GM18867 (cell line): Measurements from ENCODE around the gene UBE2K.
"Not testable (repeated sequence)": the region's sequence is repeated elsewhere in the genome, so short reads cannot be mapped to it uniquely, and the experiment has no call there.

Experiments
- ATAC-seq: cut with Tn5 transposase; IDR thresholded peaks from one replicate; pipeline ENCODE4 v1.9.1; 2021; ENCODE audit warnings: mild to moderate bottlenecking, moderate library complexity; ENCODE audit not compliant: unreplicated experiment

UBE2K gene

DNA sequence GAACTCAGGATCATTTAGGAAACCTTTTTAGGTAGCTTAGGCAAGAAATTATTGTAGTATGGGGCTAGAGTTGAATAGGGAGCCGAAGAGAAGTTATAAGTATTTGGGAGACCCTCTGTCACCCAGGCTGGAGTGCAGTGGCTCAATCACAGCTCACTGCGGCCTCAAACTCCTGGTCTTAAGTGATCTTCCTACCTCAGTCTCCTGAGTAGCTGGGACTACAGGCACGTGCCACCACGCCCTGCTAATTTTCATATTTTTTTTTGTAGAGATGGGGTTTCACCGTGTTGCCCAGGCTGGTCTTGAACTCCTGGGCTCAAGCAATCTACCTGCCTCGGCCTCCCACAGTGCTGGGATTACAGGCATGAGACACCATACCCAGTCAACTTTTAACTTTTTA, 23.3 kb downstream of the UBE2K start:
- not testable (repeated sequence) for ATAC-seq

DNA sequence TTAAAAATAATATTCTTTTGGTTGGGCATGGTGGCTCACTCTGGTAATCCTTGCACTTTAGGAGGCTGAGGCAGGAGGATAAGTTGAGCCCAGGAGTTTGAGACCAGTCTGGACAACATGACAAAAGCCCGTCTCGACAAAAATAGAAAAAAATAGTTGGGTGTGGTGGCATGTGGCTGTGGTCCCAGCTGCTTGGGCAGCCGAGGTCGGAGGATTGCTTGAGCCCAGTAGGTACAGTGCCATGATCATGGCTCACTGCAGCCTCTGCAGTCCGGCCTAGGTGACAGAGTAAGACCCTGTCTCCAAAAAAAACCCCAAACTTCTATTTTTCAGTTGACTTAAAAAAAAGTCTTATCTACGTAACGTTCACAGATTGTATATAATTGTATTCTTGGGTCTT, 23.9 kb downstream of the UBE2K start:
- ATAC-seq: no peak

DNA sequence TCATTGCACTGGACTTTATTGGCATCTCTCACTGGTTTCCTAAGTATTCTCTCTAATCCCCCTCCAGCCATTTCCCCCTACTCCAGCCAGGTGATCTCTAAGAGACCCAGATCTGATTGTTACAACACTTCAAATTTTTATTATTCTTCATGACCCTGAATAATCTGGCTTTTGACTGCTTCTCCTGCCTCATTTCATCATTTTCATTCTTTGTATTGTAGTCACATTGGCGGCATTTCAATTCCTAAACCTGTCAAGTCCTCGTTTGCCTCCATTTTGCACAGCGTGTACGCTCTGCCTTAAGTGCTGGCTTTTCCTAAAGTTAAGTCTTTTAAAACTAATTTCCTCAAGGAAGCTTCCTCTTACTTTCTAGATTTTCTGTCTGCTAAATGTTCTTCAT, 31.6 kb downstream of the UBE2K start:
- ATAC-seq: no peak

DNA sequence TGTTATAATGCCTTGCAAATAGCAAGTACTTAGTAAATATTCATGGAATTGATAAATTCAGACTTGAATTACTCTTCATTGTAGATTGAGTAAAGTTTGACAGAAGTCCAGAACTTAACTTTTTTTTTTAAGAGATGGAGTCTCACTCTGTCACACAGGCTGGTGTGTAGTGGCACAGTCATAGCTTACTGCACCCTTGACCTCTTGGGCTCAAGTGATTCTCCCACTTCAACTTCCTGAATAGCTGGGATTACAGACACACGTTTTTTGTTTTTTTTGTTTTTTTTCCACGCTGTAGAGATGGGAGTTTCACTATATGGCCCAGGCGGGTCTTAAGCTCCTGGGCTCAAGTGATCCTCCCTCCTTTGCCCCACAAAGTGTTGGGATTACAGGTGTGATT, 32.1 kb downstream of the UBE2K start:
- ATAC-seq: no peak

DNA sequence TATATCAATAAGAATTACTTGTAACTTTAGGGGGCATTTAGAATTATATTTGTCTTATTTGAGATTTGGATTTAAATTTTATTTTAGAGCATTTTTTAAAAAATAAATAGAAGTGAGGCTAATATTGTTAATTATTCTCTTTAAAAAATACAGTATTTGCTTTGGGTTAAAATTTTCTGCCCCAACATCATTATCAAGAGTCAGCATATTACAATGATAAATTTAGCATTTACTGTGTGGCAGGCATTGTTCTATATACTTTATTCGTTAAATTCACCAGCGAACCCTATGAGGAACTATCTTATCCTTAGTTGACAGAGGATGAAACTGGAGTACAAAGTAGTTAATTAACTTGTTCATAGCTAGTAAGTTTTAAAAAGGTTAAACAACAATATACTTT, 34.0 kb downstream of the UBE2K start:
- ATAC-seq: no peak

DNA sequence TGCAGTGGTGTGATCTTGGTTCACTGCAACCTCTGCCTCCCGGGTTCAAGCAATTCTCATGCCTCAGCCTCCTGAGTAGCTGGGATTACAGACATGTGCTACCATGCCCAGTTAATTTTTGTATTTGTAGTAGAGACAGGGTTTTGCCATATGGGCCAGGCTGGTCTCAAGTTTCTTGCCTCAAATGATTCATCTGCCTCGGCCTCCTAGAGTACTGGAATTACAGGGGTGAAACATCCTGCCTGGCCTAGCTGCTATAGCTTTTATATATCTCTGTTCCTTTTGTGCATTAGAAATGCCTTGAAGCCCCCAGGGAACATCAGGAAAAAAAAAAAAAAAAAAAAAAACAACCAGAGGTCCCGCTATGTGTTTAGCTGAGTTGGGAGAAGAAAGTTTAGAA, 34.8 kb downstream of the UBE2K start:
- no peak for ATAC-seq

DNA sequence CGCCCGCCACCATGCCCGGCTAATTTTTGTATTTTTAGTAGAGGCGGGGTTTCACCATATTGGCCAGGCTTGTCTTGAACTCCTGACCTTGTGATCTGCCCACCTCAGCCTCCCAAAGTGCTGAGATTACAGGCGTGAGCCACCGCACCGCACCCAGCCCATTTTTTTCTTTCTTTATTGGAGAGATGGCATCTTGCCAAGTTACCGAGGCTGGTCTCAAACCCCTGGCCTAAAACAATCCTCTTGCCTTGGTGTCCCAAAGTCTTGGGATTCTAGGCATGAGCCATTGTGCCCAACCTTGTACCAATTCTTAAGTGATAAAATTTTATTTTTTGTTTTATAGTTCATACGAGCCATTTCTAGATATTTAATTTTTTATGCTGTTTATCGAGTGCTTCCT, 41.7 kb downstream of the UBE2K start:
- not testable (repeated sequence) for ATAC-seq

DNA sequence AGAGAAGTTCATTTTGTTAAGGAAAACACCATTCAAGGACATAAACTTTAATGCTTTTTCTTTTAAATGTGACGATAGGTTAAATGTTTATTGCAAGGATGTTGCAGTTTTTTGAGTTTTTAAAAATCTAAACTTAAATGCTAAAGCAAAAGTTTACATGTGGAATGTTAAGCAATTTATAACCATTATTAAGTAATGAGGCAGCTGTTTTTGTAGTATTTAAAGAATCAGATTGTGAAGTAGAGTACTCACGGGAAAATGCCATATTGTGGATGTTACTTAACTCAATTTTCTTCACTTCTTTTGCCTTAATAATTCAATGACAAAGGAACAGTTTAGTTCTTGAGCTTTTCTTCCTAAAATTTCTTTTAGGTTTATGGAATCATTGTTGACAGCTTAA, 43.5 kb downstream of the UBE2K start:
- no peak for ATAC-seq

DNA sequence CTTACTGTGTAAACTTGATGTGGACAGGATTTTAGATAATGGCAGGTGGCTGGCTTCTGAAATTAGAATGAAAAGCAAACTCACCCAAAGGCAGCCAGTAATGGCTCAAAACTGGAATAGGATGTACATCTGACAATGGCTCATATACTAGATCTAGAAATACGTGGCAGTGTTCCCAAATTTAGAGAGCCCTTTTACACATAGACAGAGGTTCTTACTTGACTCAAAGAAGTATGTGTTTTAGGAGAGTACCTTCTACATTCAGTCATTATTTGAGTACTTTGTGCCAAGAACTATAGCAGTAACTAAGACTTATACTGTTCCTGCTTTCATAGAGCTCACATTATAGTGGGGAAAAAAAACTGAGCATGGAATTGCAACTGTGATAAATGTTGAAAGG, 48.0 kb downstream of the UBE2K start:
- ATAC-seq: no peak

DNA sequence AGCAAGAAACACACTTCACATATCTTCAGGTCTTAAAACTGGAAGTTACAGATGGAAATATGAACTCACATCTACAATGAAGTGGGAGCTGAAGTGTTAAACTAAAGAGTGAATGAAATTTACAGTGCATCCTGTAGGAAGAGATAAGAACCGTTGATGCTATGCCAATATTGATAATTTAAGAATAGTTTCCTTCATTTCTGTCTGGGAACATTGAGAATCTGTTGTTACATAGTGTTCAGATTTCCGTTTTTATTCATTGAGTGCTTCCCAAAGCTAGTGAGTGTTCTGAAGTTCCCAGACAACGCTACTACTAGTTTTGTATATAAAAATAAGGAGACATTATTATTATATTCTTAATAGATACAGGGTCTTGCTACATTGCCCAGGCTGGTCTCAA, 52.3 kb downstream of the UBE2K start:
- no peak for ATAC-seq

DNA sequence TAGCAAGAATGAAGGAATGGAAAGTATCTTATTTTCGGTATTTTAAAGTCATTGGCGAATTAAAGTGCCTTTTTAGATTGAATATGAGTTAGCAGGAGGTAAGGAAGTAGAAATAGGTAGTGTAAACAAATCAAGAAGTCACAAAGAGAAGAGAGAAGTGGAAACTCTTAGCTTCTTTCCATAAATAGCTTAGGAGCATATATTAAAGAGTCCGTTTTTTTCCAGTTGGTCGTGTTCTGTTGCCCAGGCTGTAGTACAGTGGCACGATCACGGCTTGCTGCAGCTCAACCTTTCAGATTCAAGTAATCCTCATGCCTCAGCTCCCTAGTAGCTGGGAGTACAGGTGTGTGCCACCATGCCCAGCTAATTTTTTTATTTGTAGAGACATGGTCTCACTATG, 56.4 kb downstream of the UBE2K start:
- ATAC-seq: no peak

DNA sequence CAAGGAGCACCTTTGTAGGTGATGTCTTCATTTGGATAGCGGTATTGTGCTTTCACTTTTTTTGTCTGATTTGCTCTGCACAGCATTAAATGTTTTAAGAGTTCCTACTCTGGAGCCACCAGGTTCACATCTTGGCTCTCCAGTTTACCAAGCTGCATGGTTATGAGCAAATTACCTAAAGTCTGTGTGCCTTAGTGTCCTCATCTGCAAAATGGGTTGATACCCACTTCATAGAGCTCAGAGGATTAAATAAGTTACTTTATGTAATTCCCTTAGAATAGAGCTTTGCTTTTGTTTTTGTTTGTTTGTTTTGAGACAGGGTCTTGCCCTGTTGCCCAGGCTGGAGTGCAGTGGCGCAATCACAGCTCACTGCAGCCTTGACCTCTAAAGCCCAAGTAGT, 58.2 kb downstream of the UBE2K start:
- no peak for ATAC-seq

DNA sequence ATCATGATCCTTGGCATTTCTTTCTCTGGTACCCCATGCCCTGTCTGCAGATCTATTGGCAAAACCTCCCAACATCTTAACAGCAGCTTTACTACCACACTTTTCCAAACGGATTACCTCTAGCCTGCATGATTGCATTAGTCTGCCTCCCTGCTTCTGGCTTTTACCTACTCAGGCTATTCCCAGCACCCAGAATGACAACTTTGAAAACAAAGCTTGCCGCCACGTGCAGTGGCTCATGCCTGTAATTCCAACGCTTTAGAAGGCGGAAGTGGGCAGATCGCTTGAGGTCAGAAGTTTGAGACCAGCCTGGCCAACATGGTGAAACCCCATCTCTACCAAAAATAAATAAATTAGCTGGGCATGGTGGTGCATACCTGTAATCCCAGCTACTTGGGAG, 60.2 kb downstream of the UBE2K start:
- ATAC-seq: no peak

DNA sequence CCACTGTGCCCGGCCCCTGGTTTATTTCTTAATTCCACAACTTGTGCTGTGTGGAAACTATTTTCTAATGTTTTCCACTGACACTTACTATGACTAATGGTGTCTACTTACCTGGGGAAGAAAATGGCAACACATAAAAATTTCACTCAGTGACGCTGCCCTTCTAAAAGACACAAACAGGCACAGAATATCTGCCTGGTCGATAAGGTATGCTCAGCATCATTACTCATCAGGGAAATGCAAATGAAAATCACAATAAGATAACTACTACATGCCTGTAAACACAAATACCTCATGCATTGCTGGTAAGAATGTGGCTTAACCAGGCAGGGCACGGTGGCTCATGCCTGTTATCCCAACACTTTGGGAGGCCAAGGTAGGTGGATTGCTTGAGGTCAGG, 61.6 kb downstream of the UBE2K start:
- ATAC-seq: no peak

DNA sequence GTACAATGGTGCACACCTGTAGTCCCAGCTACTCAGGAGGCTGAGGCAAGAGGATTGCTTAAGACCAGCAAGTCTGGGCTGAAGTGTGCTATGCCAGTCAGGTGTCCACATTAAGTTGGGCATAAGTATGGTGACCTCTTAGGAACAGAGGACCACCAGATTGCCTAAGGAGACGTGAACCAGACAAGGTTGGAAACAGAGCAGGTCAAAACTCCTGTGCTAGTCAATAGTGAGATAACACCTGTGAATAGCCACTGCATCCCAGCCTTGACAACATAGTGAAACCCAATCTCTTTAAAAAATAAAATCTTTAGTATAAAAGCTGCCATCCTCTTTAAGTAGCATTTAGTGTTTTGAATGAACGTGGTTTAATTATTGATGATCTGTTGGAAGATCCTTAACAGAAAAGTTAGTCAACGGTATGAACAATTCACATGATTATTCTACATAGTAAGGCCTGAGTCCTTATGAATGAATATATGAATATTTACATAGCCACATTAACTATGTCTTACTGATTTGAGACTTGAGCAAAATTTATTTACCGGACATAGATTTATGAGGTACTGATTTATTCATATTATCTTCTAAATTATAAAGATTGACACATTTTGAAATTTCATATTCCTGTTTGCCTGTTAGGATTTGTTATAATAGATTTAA, 63.2 kb downstream of the UBE2K start:
- no peak for ATAC-seq

DNA sequence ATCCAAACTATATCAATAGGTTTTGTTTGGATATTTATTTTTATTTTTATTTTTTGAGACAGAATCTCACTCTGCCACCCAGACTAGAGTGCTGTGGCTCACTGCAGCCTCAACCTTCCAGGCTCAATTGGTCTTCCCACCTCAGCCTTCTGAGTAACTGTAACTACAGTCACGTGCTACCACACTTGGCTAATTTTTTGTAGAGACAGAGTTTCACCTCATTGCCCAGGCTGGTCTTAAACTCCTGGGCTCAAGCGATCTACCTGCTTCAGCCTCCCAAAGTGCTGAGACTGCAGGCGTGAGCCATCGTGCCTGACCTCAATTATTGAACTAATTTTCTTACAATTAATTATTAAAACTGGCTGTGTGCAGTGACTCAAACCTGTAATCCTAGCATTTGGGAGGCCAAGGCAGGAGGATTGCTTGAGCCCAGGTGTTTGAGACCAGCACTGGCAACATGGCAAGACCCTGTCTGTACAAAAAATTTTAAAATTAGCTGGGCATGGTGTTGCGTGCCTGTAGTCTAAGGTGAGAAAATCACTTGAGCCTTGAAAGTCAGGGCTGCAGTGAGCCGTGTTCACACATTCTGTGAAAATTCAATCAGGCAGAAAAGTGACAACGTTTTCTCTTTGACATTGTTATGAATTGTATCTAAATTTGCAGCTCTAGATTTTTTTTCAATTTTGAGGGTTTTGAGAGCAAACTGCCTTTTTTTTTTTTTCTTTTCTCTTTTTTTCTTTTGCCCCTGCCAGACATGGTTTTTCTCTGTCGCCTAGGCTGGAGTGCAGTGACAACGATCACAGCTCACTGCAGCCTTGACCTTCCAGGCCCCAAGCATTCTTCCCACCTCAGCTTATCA, 66.0 kb downstream of the UBE2K start:
- ATAC-seq: peak; percentile 72

DNA sequence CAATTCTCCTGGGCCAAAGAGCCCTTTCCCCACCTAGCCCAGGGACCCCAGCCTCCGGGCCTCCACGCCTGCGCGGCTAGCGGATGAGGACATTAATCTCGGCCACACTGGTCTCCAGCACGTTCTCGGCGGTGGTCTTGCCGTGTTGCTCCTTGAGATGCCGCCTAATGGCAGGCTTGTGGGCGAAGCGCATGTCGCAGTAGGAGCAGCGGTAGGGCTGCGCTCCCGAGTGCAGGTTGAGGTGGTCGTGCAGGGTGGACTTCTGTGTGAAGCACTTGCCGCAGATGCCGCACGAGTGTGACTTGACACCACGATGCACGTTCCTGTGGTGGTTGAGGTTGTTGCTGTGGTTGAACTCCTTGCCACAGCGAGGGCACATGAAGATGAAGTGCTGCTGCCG, 72.1 kb downstream of the UBE2K start:
- no peak for ATAC-seq

DNA sequence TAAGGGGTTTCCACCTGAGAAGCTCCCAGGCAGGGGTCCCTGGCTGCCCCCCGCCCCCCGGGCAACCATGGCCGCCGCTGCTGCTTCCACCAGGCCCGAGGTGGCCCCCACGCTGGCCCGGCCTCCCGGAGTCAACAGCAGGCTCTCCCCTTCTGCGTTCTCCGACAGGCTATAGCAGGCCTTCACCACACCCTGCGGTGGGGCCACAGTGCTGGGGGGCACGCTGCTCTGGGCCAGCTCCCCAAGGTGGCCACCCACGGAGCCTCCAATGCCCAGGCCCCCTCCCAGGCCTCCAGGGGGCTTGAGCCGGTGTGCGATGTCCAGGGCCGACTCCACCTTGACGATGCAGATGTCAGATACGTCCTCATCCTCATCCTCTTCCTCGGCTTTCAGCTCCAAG, 72.5 kb downstream of the UBE2K start:
- no peak for ATAC-seq

DNA sequence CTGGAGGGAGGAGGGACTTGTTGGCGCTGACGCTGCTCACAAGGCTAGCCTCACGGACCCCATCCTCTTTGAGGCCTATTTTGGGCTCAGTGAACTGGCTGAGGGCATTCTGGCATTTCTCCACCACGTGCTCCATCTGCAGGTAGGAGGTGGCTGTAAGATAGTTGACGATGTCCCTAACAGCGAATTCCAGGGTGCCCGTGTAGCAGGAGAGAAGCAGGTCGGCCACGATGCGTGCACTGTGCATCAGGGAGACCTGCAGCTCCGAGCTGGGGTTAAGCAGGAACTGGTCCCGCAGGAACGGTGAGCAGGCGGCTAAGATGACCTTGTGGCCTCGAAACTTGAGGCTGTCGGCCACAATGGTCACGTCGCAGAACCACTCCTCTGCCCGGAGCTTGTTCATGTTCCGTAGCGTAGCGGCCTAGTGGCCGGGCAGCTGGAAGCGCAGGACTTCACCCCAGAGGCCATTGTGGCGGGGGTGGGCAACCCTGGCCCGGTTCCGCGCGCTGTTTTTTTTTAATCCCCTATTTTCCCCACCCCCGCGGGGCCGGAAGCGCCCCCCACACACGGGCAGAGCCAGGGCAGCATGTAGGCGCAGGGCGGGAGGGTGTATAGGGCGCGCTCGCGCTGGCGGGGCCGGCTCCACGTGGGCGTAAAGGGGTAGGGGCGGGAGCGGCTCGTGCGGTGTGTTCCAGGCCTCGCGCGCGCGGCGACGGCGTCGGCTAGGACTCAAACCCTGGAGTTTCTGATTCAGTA, 73.2 kb downstream of the UBE2K start:
- no peak for ATAC-seq

DNA sequence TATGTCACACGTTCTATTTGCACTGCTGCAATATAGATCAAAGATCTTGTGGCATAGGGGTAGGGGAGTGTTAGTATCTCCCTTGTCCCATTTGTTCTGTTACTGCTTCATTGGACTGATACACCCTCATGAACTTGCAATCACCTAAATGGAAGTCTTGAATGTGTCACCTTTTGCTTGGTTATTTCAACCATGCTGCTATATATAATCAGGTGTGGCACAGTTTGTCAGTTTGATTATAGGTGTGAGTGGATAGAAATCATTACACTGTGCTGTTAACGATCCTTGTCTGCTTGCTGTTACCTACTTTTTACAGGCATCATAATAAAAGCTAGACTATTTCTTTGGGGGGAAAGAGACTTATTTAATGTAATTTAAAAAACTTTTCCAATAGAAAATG, 84.1 kb downstream of the UBE2K start:
- ATAC-seq: not testable (repeated sequence)

DNA sequence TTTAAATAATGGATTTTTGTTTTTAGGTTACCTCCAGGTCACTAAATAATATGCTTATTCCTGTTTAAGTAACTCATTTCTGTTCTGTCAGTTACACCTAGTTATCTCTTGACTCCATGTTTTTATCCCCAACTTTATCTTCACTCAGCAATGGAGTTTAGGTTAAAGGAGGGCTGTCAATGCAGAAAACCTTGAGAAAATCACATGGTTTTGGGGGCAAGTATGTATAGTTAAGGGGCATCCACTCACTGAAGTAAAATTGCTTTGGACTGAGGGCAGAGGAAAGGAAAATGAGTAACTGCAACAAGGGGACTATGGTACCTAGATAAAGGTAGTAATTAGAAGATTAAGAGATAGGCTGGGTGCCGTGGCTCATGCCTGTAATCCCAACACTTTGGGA, 87.1 kb downstream of the UBE2K start:
- no peak for ATAC-seq

DNA sequence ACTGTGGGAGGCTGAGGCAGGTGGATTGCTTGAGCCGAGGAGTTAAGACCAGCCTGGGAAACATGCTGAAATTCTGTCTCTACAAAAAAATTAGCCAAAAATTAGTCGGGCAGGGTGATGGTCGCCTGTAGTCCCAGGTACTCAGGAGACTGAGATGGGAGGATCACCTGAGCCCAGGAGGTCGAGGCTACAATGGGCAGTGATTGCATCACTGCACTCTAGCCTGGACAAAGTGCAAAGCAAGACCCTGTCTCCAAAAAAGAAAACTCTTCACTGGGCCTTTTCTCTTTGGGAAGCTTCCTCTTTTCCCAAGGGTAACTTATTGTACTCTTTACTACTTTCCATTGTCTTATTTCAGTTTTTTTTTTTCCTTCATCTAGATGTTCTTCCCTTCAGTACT, 88.9 kb downstream of the UBE2K start:
- ATAC-seq: no peak
